GM12878 (cell line): Measurements from ENCODE around the gene KCNQ1. TPM values are rescaled to one million over a fixed set of nuclear protein-coding genes. Genes with fewer than 3 reads are reported as not detected.

ENCODE experiments used
- ATAC-seq: fragments of 200-7000 bp; cut with Tn5 transposase; 3 replicates; pipeline ENCODE4 v1.9.1; 2020; ENCODE audit warnings: mild to moderate bottlenecking, moderate library complexity
- BruUV-seq: library from RNA; stranded (reverse); fragments of 400-500 nt; replicated peaks from 2 replicates; lab custom pipeline; 2021; lab: Mats Ljungman, UMichigan
- CTCF ChIA-PET: fragments of 300-600 bp; sonication (Branson Sonifier 250); formaldehyde crosslinking; extraction: SDS; loops from one replicate; lab custom pipeline; 2021; ENCODE audit warnings: inconsistent platforms; lab: Yijun Ruan, JAX
- POLR2A ChIA-PET: fragments of 350-600 bp; formaldehyde crosslinking; extraction: SDS; loops from one replicate; lab custom pipeline; 2021; ENCODE audit warnings: inconsistent platforms; lab: Charles Lee
- RAD21 ChIA-PET: fragments of 300-600 bp; sonication (Branson Sonifier 250); formaldehyde crosslinking; loops from one replicate; lab custom pipeline; 2023; ENCODE audit warnings: antibody characterized with exemption; ENCODE audit not compliant: unreplicated experiment; lab: Charles Lee
- SMC1A ChIA-PET: fragments of 300-600 bp; sonication (Branson Sonifier 250); formaldehyde crosslinking; loops from one replicate; lab custom pipeline; 2023; ENCODE audit not compliant: unreplicated experiment, uncharacterized antibody; lab: Charles Lee
- DNase-seq: peaks from one replicate; pipeline ENCODE4 v3.0.0-alpha.2; 2011; ENCODE audit warnings: low read depth, low spot score
- FAIRE-seq: peaks from 3 replicates; lab custom pipeline; 2011; peaks lifted over from hg19 to GRCh38; lab: Jason Lieb, UNC
- H2AFZ ChIP-seq: 2 replicates; pipeline ENCODE4 v1.6.0; 2011; ENCODE audit warnings: low read depth, low read length, control low read depth; ENCODE audit not compliant: control insufficient read depth
- H3K27ac ChIP-seq: 2 replicates; pipeline ENCODE4 v1.5.1; 2011; ENCODE audit warnings: control low read depth; ENCODE audit not compliant: control insufficient read depth, insufficient read depth
- H3K27me3 ChIP-seq, 2 experiments: replicated peaks in 1 of 2; 2 replicates each; pipeline versions ENCODE4 v1.6.0 to v1.6.1; 2011; ENCODE audit warnings: low read length in 1 of 2; ENCODE audit not compliant: control insufficient read depth in 2 of 2, insufficient read depth in 2 of 2
- H3K36me3 ChIP-seq, 2 experiments: 2 replicates each; pipeline ENCODE4 v1.5.1; 2011; ENCODE audit warnings: low read length in 1 of 2; ENCODE audit not compliant: control insufficient read depth in 2 of 2, insufficient read depth in 2 of 2
- H3K4me1 ChIP-seq: 2 replicates; pipeline ENCODE4 v1.6.1; 2011; ENCODE audit warnings: mild to moderate bottlenecking, low read length, moderate library complexity, mixed read lengths; ENCODE audit not compliant: control insufficient read depth, insufficient read depth
- H3K4me2 ChIP-seq: 2 replicates; pipeline ENCODE4 v1.6.0; 2011; ENCODE audit warnings: control low read depth; ENCODE audit not compliant: control insufficient read depth, insufficient read depth
- H3K4me3 ChIP-seq: fragments of 200-600 bp; sonication (generic); 2 replicates; pipeline ENCODE4 v1.5.1; 2016
- H3K79me2 ChIP-seq: 2 replicates; pipeline ENCODE4 v1.6.0; 2011; ENCODE audit warnings: low read length; ENCODE audit not compliant: control insufficient read depth, insufficient read depth
- H3K9ac ChIP-seq: 2 replicates; pipeline ENCODE4 v1.8.0; 2011; ENCODE audit warnings: low read length, control low read depth, mixed read lengths; ENCODE audit not compliant: control insufficient read depth, insufficient read depth
- H3K9me3 ChIP-seq: replicated peaks from 3 replicates; pipeline ENCODE4 v1.5.1; 2011; ENCODE audit warnings: mild to moderate bottlenecking, low read length; ENCODE audit not compliant: control insufficient read depth, insufficient read depth
- H4K20me1 ChIP-seq: 2 replicates; pipeline ENCODE4 v1.6.0; 2011; ENCODE audit not compliant: control insufficient read depth, insufficient read depth
- BCL11A ChIP-seq: IDR thresholded peaks from 2 replicates; pipeline ENCODE4 v1.6.1; 2011; ENCODE audit warnings: low read depth, low read length
- ZNF384 ChIP-seq: IDR thresholded peaks from 2 replicates; pipeline ENCODE4 v1.6.1; 2012; ENCODE audit warnings: low read depth, mild to moderate bottlenecking, low read length, improper control_type of control experiment, borderline replicate concordance
- WGBS: methylation state at CpG from one replicate; pipeline ENCODE4 v1.1.6; 2016; ENCODE audit warnings: low lambda C conversion rate; ENCODE audit not compliant: insufficient replicate concordance, insufficient coverage; ENCODE audit errors: missing lambda C conversion rate; 5-methylcytosine and 5-hydroxymethylcytosine counted together
- in situ Hi-C: fragments of 300-500 bp; cut with MboI; formaldehyde crosslinking; loops from 9 replicates; pipeline ENCODE4 v1.14.3; 2018; ENCODE audit warnings: mixed read lengths
- intact Hi-C: fragments of 100-400 bp; cut with micrococcal nuclease; formaldehyde crosslinking; loops from one replicate; pipeline ENCODE4 v1.14.2; 2022; ENCODE audit not compliant: unreplicated experiment
- polyA plus RNA-seq, 11 experiments: library from polyadenylated mRNA; depleted of rRNA in 4 of 11; unstranded in 6 of 11; stranded (reverse) in 5 of 11; fragments of >200 nt; fragmentation: Nextera tagmentation in 4 of 11; fragmentation: Illumina TruSeq in 1 of 11; extraction: Ambion mirVana in 4 of 11; extraction: Trizol in 1 of 11; gene quantifications; 1 replicate in 1 of 11; 2 replicates in 10 of 11; pipeline versions ENCODE4 v1.2.1 to v1.2.3, GENCODE V29; 2011 to 2016; ENCODE audit warnings: inconsistent platforms in 2 of 11, missing spikeins in 2 of 11, low read depth in 1 of 11
- total RNA-seq, 4 experiments: library from RNA; depleted of rRNA in 3 of 4; stranded (reverse); fragments of >200 nt in 3 of 4; fragmentation: Illumina TruSeq in 1 of 4; extraction: Trizol in 1 of 4; gene quantifications; 2 replicates each; pipeline versions ENCODE4 v1.2.1 to v1.2.3, GENCODE V29; 2013 to 2021

Gene KCNQ1
- total and polyA plus RNA-seq, 10 of the 15 experiments (the other 5 are each of a cell fraction or from before 2014, with no cell fraction given): 0.03 to 0.15 (median 0.12) TPM; not detected in 7

DNA sequence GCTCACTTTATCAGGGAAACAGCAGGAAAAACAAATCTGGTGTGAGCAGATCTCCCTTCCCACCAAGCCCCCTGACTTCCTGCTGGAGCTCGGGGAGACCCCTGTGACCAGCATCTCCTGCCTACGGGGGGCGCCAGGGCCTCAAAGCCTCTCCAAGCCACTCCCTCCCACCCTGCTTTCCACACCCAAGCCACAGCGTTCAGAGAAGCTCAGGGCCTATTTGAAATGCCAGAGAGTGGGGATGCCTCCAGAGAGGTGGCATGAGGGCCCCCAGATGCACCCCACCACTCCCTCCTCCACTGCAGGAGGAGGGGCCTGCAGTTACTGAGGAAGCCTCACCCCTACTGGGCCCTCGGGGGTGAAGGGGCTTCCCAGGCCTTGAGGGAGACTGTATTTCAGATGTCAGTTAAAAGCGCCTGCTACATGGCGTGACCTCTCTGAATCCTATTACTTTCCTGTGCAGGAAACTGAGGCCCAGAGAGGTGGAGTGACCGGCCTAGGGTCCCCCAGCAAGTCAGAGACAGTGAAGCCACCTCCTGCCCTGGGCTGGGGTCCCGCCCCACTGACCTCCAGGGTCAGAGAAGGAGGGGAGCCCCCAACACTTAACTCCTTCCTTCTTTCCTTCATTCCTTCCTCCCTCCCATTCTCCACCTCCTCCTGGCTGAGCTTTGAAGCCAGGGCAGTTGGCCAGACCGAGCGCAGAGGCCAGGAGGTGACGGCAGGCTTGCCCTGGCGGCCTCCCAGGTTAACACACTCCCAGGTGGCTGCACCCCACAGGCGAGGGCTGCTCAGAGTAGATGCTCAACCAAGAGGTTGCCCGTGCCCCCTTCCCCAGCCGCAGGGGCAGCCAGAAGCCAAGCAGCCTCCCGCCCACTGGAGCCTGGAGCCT lies 446.8 kb downstream of the KCNQ1 start:
- SMC1A ChIA-PET: interaction anchor here (1.3 to 6.9 kb wide), 5 partner anchors 11 to 364 kb away, joined by 4 to 108 read pairs (median 6); partner anchors contain the start of gene PHLDA2
- in situ Hi-C loops: no loop called here
- Histone ChIP-seq H3K9ac (peak overlapping the region; percentile 16; the same call in 1 of the 2 replicates), H4K20me1 (no peaks in the 10 kb centered on the region), H3K79me2 (no peaks in the 10 kb centered on the region), H3K9me3 (no peaks in the 10 kb centered on the region), H3K27ac (no peak overlapping the region), H3K4me2 (peak overlapping the region; percentile 90), H3K4me3 (no peak overlapping the region), H2AFZ (peak overlapping the region; percentile 47; the same call in 1 of the 2 replicates), H3K4me1 (peaks cover 4% of the 10 kb centered on the region), H3K27me3 (peaks cover 0 to 3% of the 10 kb centered on the region in 2 experiments; a peak in 1 of 4 replicates), H3K36me3 (no peaks in the 10 kb centered on the region)
- 40% methylated on average over 17 of the region's 17 CpGs for WGBS
- intact Hi-C loops: loop anchor here (1.0 to 2.0 kb wide), 2 partner anchors 39 to 359 kb away; no protein-coding TSS in a partner anchor
- POLR2A ChIA-PET: interaction anchor here (0.5 to 1.3 kb wide), 3 partner anchors 10 to 491 kb away, joined by 4 to 6 read pairs (median 4); partner anchors contain the start of gene TSSC4
- FAIRE-seq: no peak
- BruUV-seq: no TSS peak
- RAD21 ChIA-PET: interaction anchor here (1.2 to 8.3 kb wide), 4 partner anchors 38 to 358 kb away, joined by 4 to 151 read pairs (median 11); partner anchors contain the start of gene PHLDA2
- no peak for TF ChIP-seq ZNF384
- TF ChIP-seq BCL11A: no peak
- DNase-seq: no peak
- CTCF ChIA-PET: interaction anchor here (0.6 to 10.2 kb wide), 9 partner anchors 11 to 586 kb away, joined by 3 to 233 read pairs (median 5); a partner anchor contains a TSS
- ATAC-seq: no peak; the same call in 2 of the 3 replicates
